Stimulated activated CD4-positive, alpha-beta T cell treated with anti-CD3 and anti-CD28 coated beads, Interleukin-12 subunit alpha, Interleukin-12 subunit beta, amount 100 ng/mL, for 4 hours (primary cell): ENCODE measurements around the gene MRPL18.

ENCODE experiments used
- DNase-seq: peaks from one replicate; pipeline ENCODE4 v3.0.0-alpha.2; 2020

MRPL18 gene

DNA sequence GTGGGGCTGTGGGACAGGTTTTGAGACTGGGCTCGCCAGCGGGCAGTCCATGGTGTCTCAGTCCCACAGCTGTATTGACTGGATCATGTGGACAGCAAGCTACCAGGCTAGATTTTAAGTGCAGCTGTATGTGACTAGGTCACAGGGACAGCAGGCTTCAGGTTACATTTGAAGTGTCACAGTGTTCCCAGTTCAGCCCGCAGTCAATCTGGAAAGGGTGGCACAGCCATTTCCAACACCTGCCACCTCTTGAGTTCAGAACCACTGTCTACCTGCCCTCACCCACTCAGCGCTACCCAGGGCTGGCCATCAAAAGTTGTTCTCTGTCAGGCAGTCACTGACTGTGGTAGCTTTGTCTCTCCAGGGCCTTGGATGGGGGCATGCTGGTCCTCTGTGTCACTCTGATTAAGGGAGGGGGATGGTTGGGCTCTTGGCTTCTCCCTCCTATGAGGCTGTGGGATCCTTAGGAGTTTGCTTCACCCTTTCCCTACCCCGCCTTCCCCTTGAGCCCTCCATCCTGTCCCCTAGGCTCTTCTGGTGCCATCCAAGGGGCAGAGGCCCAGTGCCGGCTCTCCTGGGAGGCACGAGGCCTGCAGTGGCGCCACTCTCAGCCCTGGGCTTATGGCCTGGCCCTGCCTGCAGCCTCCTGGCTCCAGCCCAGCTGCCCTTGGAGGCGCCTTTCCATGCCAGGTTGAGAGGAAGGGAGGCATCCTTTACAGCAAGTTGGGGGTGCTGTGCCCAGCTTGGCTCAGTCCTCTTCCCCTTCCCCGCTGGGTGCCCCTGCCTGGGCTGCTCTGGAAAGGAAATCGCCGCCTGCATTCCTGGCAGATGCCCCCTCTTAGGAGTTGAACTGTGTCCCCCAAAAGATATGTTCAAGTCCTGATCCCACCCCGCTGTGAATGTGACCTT lies 54.7 kb downstream of the MRPL18 start:
- DNase-seq = no peak
